ENCODE measurements around the gene YTHDF1.
"Not testable (repeated sequence)": the region's sequence is repeated elsewhere in the genome, so short reads cannot be mapped to it uniquely, and the experiment has no call there.

YTHDF1 gene

GRCh38 chr20:63225082-63225454, 9.1 kb upstream of the YTHDF1 start:
- DNase-seq, result no peak

- DNase-seq, result no peak
Measured at GRCh38 chr20:63224412-63225081, 8.6 kb upstream of the YTHDF1 start.

- no peak for DNase-seq
Measured at GRCh38 chr20:63223826-63224207, 7.9 kb upstream of the YTHDF1 start.

- no peak for DNase-seq
Measured at GRCh38 chr20:63223121-63223825, 7.3 kb upstream of the YTHDF1 start.

DNA sequence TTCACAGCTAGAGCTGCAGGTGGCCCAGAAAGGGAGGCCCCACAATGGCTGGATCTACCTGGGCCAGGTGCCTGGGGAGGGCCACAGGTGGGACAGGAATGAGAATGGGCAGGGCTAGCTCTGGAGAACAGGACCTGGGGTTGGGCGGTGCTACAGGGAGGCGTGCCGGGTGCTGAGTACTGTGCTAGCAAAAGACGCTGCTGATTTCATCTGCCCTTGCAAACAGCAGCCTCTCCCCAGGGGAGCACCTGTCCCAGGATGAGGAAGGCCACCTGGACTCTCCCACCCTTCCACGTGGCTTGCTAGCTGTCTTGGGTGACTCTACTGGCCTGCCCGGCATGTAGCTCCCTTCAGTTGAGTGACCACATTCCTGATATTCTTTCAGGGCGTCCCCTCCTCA, 6.6 kb upstream of the YTHDF1 start:
- DNase-seq, result no peak

- not testable (repeated sequence) for DNase-seq
Measured at GRCh38 chr20:63221400-63222053, 5.6 kb upstream of the YTHDF1 start.

DNA sequence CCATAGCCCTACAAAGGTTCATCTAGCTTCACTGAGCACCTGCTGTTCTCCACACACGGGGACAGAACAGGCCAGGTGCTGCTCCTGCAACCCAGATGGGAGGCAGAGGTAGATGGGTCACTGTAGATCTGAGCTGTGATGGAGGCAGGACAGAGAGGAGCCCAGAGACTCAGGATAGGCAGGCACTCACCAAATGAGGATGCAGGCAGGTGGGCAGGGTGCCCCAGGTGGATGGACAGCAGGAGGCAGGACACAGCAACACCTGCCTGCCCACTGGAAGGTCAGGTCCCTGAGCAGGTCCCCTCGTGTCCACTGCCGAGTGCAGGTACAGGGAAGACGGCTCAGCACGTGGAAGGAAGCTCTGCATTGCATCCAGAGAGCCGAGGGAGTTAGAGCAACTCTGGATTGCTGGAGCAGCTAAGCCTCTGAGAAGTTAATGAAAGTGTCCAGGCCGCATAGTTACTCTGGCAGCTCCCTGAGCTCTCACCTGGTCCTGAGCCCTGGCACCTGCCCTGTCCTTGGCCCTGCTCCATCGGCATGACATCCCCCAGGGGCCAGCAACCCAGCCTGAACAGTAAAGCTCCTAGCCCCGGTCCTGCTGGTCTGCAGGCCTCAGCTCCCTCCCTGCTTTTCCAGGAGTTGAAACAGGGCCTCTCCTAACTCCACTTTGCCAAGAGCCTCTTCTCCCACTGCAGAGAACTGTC, 4.9 kb upstream of the YTHDF1 start:
- no peak for DNase-seq

DNA sequence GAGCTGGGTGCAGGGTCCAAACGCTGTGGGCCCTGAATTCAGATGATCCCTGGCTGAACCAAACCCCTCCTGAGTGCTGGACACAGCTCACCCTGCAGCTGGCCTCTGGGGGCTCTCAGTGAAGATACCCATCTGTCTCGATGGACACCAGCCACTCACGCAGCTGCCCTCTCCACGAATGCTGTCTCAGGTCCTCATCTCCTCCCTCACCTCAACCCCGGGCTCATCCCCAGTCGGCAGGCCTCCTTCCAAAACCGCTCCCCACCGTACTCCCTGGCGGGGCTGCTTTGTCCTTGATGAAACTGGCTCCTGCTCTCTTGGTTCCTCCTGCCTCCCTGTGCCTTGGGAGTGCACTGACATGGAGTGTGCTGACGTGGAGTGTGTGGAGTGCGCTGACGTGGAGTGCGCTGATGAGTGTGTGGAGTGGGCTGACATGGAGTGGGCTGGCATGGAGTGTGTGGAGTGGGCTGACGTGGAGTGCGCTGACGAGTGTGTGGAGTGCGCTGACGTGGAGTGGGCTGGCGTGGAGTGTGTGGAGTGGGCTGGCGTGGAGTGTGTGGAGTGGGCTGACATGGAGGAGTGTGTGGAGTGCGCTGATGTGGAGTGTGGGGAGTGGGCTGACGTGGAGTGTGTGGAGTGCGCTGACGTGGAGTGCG, 4.1 kb upstream of the YTHDF1 start:
- DNase-seq, result no peak

GRCh38 chr20:63219447-63219821, 3.5 kb upstream of the YTHDF1 start:
- no peak for DNase-seq

DNA sequence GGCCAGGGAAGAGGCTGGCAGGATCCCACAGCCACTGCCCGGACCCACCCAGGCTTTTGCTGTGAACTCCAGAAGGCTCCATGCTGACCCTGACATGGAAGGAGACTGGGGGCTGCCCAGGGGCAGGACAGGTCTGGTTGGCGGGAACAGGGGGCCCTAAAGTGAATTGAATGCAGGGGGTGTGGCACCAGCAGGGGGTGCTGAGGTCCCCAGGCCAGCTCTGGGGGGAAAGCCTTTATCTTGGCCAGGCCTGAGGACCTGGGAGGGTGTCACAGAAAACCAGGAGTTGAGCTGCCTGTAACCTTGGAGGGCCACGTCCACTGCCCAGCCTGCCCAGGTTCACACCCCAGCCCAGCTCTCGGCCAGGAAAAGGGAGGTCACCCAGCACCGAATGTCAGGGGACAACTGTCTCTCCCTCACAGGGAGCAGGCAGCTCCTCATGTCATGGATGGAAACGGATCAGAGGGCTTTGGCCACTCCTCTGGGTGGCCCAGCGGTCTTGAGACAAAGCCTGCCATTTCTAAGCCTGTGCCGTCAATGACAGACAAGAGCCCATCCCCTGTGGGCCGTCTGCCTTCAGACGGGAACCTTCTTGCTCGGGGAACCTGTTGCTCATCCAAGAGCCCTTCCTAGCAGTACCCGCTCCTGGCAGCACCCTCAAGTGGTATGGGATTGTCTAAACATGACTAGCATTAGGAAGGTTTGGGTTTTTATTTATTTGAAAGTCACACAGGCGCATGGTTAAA, 2.9 kb upstream of the YTHDF1 start:
- no peak for DNase-seq

DNA sequence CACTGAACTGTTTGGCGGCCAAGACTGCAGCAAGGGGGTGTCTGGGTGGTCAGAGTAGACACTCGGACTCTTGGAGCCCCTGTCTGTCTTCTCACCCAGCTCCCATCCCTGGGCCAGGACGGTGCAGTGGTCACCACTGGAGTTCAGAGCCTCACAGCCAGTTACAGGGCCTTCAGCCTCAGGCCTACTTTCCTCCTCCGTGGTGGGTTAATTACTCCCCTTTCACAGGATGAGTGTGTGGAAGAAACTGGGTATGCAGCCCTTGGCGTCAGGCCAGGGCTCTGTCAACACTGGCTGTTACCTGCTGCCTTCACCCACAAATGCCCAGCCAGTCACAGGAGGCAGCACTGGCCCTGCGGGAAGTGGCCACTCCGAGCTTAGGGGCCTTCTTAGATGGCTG, 1.8 kb upstream of the YTHDF1 start:
- DNase-seq, result no peak

- DNase-seq, result no peak
Measured at GRCh38 chr20:63216849-63217471, 1.0 kb upstream of the YTHDF1 start.

DNA sequence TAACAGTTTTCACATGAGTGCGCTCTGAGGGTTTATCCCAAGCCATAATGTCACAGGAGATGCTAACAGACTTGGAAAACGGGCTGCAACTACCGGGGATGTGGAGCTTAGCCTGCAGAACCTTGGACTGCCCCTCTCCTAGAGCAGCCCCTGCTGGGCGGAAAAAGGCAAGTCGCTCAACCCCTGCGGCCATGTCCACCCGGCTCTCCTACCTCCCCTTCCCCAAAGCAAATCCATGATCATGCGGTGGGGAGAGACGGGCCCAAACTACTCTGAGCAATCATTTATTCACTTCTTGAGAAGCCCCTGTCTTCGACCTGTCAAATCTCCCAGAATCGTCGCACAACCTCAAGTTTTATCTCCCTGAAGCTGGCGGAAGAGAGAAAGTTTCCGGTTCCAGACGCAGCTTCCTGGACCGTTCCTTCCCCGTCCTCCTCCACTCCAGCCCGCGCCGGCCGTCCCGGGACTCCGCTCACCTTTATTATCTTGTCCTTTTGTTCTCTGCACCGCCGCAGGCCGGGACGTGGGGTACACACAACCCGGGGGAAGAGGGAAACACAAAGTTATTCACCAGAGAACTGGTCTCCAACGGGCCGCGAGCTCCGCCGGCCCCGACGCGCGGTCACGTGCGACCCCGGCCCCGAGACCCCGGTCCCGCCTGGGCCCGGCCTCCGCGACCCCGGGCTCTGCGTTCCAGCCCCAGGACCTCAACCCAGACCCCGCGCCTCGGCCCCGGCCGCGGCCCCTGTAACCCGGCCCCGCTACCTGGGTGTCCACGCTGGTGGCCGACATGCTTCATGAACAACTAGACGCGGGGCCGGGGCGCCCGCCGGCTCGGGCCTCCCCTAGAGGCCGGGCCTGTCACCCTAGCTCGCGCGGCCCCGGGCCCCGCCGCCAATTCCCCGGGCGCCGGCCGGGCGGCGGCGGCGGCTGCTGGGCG, 560 bp downstream of the YTHDF1 start:
- DNase-seq, result no peak

GRCh38 chr20:63214514-63214913, 1.4 kb downstream of the YTHDF1 start:
- DNase-seq, result no peak

GRCh38 chr20:63212792-63213191, 3.1 kb downstream of the YTHDF1 start:
- DNase-seq, result no peak

- DNase-seq, result no peak
Measured at GRCh38 chr20:63212393-63212730, 3.6 kb downstream of the YTHDF1 start.

DNA sequence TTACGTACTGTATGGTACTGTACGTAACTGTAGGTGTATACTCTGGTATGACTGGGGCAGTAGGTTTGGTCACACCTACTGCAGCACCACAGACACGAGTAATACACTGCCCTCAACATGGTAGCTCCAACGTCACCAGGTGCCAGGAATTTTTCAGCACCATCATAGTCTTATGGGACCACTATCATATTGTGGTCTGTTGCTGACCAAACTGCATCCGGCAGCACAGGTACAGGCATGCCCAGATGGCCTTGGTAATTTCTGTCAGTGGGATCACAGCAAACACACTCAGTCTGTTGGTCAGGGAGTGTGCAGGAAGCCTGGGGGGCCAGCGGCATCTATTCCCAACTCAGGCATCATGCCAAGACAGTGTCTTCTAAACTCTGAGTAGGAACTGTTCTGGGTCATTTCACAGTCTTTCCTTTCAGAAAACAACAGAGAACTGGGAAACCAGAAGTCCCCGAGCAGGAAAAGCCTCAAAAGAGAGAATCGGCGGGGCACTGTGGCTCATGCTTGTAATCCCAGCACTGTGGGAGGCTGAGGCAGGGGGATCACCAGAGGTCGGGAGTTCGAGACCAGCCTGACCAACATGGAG, 5.8 kb downstream of the YTHDF1 start:
- no peak for DNase-seq

DNA sequence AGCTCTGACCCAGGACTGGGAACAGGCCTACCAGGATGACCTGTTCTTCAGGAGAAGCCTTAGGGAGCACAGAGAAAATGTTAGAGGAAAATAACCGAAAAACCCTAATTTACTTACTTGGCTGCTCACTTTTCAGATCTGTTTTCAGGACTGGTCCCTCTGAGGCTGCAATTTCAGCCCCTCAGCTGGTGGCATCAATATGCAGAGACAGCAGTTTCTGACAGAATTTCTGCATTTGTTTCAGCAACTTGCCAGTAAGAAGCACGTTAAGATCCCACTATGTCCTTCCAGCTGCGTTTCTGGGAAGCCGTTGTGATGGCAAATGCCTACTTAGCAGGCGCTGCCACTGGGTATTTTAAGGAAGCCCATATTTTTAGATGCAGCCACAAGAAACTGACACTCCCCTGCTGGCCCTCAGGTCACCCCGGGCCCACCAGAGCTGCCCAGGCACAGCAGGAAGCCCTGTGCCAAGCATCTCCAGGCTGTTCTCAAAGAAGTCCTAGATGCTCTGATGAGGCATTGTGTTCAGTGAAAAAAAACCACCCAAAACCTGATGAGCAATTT, 7.5 kb downstream of the YTHDF1 start:
- no peak for DNase-seq

GRCh38 chr20:63206878-63207277, 9.1 kb downstream of the YTHDF1 start:
- DNase-seq, result no peak

- no peak for DNase-seq
Measured at GRCh38 chr20:63205896-63206295, 10.0 kb downstream of the YTHDF1 start.

Data from NCI-H1436 treated with DMSO at 0.1 percent for 48 hours (cell line).